ENCODE results near the gene GRWD1.

GRWD1 gene

DNA sequence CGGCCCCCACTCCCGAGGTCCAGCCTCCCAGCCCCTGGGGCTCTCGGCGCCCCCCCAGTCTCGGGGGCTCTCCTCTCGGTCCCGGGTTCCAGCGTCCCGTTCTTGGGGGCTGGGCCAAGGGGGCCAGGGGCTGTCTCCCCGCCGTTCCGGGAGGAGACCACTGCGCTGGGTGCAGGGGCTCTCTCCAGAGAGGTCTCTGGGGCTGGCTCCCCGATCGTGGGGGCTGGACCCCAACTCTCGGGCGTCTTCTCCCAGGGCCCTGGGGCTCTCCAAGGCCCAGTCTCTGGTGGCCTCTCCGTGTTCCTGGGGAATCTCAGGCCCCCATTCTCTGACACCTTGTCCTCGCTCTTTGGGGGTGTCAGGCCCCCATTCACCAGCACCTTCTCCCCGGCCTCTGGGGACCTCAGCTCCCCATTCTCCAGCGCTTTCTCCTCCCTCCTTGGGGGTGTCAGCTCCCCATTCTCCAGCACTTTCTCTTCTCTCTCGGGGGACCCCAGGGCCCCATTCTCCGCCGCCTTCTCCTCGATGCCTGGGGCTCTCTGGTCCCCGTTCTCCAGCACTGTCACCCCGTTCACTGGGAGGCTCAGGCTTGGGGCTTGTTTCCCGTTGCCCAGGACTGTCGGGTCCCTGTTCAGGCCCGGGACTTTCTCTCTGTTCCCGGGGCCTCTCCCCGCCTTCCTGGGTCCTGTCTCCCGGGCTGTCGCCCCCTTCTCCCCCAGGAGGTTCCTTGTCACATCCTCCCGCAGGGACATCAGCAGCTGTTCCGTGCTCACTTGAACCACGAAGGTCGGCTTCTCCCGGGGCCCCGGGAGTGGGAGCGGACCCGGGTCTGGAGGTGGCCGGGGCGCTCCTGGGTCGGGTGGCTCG, 52.2 kb downstream of the GRWD1 start:
- no peak for DNase-seq (ENCODE audit: low spot score)

DNA sequence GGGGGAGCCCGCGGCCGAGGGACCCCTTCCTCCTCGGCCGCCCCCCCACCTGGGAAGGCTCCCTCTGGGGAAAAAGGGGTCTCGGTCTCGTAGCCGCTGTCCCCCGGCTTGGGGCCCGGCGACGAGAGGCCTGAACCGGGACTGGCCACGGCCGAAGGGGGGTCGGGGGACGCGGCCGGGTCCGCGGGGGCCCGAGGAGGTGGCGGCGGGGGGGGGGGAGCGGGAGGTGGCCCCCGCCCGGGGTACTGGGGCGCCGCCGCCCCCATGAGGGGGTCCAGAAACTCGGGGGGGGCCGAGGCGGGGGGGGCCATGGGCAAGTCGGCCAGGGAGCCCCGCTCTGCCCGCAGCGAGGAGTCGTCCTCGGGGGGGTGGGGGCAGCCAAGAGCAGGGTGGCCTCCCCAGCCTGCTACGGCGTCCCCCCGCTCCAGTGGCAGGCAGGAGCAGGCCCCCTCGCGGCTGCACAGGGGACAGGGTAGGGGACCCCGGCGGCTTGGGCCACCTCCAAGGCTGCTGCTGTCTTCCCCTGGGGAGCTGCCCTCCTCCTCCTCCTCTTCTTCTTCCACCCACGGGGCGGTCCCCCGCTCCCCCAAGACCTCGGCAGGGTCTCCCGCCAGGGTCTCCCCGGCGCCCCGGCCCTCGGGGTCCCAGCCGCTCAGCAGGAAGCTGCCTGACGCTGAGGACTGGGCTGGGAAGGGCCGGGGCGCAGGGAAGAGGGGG, 53.0 kb downstream of the GRWD1 start:
- no peak for DNase-seq (ENCODE audit: low spot score)

DNA sequence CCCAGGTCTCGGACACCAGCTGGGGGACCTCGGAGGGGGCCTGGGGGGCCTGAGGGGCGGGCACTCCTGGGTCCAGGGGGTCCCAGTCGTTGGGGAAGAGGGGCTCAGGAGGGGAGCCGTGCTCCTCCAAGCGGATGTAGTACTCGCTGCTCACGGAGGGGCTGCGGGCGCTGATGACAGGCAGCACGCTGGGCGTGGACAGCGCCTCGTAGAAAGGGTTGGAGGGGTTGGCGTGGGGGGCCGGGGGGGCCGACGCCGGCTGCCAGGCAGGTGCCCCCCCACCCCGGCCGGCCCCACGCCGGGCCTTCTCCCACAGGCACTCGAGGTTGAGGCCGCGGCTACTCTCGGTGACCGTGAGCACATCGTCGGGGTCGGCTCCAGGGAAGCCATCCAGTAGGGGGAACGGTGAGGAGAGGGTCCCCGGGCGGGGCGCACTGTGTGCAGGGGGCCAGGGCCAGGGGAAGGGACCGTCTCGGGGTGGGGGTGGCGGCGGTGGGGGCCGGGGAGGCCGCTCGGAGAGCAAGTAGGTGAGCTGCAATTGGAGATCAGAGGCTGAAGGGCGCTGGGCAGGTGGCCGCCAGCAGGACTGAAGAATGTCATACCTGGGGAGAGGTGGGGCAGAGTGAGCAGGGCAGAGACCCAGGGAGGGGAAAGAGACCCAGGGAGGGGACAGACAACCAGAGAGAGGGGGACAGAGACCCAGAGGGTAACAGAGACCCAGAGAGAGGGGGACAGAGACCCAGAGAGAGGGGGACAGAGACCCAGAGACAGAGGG, 53.7 kb downstream of the GRWD1 start:
- no peak for DNase-seq (ENCODE audit: low spot score)

- no peak for DNase-seq (ENCODE audit: low spot score)
Measured at GRCh38 chr19:48500830-48501493, 55.2 kb downstream of the GRWD1 start.

DNA sequence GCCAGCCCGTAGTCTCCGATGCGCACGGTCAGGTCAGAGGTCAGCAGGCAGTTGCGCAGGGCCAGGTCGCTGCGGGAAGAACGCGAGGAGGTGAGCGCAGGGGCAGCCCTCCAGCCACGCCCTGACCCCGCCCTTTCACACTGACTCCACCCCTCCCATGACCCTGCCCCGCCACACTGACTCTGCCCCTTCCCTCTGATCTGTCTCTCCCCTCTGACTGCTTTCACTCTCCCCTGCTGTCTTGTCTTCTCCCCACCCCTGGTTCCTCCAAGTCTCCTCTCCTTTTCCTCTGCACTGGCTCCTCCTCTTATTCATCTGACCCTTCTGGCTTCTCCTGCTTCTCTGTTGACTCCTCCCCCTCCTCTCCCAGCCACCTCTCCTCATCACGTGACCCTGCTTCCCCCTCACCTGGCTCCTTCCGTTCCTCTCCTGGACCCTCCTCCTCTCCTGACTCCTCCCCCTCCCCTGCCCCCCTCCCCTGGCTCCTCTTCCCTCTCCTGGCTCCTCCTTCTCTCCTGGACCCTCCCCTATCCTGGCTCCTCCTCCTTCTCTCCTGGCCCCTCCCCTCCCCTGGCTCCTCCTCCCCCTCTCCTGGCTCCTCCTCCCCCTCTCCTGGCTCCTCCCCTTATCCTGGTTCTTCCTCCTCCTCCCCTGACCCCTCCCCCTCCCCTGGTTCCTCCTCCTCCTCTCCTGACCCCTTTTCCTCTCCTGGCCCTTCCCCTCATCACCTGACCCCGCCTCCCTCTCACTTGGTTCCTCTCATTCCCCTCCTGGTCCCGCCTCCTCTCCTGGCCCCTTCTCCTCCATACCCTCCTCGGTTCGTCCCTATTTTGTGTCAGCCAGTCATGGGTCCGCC, 55.9 kb downstream of the GRWD1 start:
- peak; percentile 90 for DNase-seq (ENCODE audit: low spot score)

DNA sequence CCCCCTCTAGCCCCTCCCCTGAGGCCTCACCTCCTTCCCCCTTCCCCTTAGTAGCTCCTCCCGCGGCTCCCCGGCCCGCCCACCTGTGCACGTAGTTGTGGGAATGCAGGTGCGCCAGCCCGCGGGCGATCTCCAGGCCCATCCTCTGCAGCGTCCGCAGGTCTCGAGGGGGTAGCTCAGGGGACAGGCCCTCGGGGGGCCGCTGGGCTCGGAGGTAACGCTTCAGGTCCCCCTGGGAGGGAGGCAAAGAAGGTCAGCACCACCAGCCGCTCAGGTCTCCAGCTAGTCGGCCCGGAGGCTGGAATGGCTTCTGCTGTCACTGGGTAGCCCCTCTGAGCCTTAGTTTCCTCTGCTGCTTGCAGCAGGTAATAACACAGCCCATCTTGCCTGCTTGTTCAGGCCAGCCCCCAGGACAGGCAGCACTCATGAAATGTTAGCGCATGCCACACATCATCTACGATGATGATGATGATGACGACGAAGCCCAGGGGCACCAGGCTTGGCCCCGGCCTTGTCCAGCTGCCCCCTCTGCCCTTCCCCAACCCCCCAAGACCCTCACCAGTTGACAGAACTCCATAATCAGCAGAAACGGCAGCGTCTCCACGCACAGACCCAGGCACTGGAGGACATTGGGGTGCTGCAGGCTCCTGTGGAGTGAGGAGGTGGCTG, 56.7 kb downstream of the GRWD1 start:
- no peak for DNase-seq (ENCODE audit: low spot score)

GRCh38 chr19:48506138-48506733, 60.5 kb downstream of the GRWD1 start:
- DNase-seq (ENCODE audit: low spot score) = no peak
